ENCODE measurements around the gene UBXN2A. TPM values are rescaled to one million over a fixed set of nuclear protein-coding genes. Genes with fewer than 3 reads are reported as not detected.

UBXN2A gene
- total and polyA plus RNA-seq, 2 of the 8 experiments (the other 6 are each of a cell fraction or from before 2014, with no cell fraction given), result 3.6 to 20.4 TPM

GRCh38 chr2:24021122-24021998, 81.1 kb downstream of the UBXN2A start:
- peak in 2 of 3 experiments; percentile 85 to 93; a peak in 3 of 4 replicates for TF ChIP-seq CTCF (IDR thresholded peaks at IDR 0.05; ENCODE audit: control extremely low read depth in 1 of 3, insufficient read depth in 1 of 3, low read depth in 1 of 3, low read length in 3 of 3)
- peak in 1 of 2 experiments; percentile 18; a peak in 1 of 3 replicates for TF ChIP-seq POLR2A (IDR thresholded peaks at IDR 0.05; ENCODE audit: control extremely low read depth in 1 of 2, low read depth in 2 of 2, low read length in 2 of 2)
- peak; percentile 93 to 95 for TF ChIP-seq RAD21 (IDR thresholded peaks at IDR 0.05 in 1 of 2, conservative IDR thresholded peaks at IDR 0.05 in 1 of 2; ENCODE audit: low read depth in 2 of 2, low read length in 2 of 2)
- TF ChIP-seq MAX (IDR thresholded peaks at IDR 0.05), result peak; percentile 48; the same call in 1 of the 2 replicates
- no peak for TF ChIP-seq POU5F1 (IDR thresholded peaks at IDR 0.05; ENCODE audit: low read depth, low read length)
- Histone ChIP-seq H3K79me2 (ENCODE audit: control insufficient read depth in 1 of 2, insufficient read depth in 2 of 2, low read length in 2 of 2) (peaks cover 0 to 5% of the 10 kb centered on the region in 2 experiments; a peak in 1 of 4 replicates), H3K23me2 (ENCODE audit: low read depth, low read length) (no peaks in the 10 kb centered on the region), H2AK5ac (ENCODE audit: low read depth, low read length) (no peak overlapping the region), H2BK15ac (ENCODE audit: low read length) (peak overlapping the region; percentile 46; the same call in 1 of the 2 replicates), H3K4me2 (ENCODE audit: insufficient read depth in 1 of 2, low read depth in 2 of 2, low read length in 2 of 2) (no peak overlapping the region), H3K4me1 (replicated peaks in 1 of 4; ENCODE audit: control insufficient read depth in 3 of 4, insufficient read depth in 4 of 4, low read length in 3 of 4) (peaks cover 11 to 38% (median 18%) of the 10 kb centered on the region in 4 experiments), H3K4ac (replicated peaks; ENCODE audit: insufficient read length, low read depth, low read length) (no peak overlapping the region), H3K18ac (ENCODE audit: extremely low read depth, low read length) (peak overlapping the region; percentile 48; the same call in 1 of the 2 replicates), H3K9ac (replicated peaks in 1 of 4; ENCODE audit: extremely low read depth in 1 of 4, low read depth in 3 of 4, low read length in 3 of 4) (no peak overlapping the region), H3K36me3 (ENCODE audit: control insufficient read depth in 2 of 4, insufficient read depth in 4 of 4, low read length in 3 of 4) (peaks cover 0 to 14% (median 3%) of the 10 kb centered on the region in 4 experiments; a peak in 3 of 8 replicates), H3K27ac (ENCODE audit: low read depth, low read length) (no peak overlapping the region), H4K20me1 (replicated peaks in 1 of 2; ENCODE audit: control insufficient read depth in 1 of 2, insufficient read depth in 2 of 2, low read length in 2 of 2) (no peaks in the 10 kb centered on the region), H2BK120ac (replicated peaks; ENCODE audit: low read depth, low read length) (no peak overlapping the region), H2AFZ (ENCODE audit: low read length) (no peak overlapping the region), H4K91ac (replicated peaks; ENCODE audit: insufficient read length, low read length) (no peak overlapping the region), H2BK20ac (ENCODE audit: low read length) (0 out of 2 replicates have a peak overlapping the region, but pooled peaks have one; percentile 37), H3K4me3 (ENCODE audit: extremely low read depth in 1 of 4, insufficient read depth in 2 of 4, low read depth in 3 of 4, low read length in 4 of 4) (no peak overlapping the region), H4K5ac (ENCODE audit: insufficient read length, low read depth, low read length) (no peak overlapping the region), H3K14ac (ENCODE audit: insufficient read length) (no peak overlapping the region), H3K27me3 (replicated peaks in 1 of 4; ENCODE audit: control insufficient read depth in 3 of 4, extremely low read depth in 1 of 4, insufficient read depth in 3 of 4, low read length in 3 of 4) (no peaks in the 10 kb centered on the region), H2BK12ac (ENCODE audit: low read depth, low read length) (peak overlapping the region; percentile 44; the same call in 1 of the 2 replicates), H3K9me3 (ENCODE audit: insufficient read depth in 2 of 2, low read depth in 1 of 2, low read length in 1 of 2) (no peaks in the 10 kb centered on the region), H3K79me1 (ENCODE audit: low read depth, low read length) (peaks cover 6% of the 10 kb centered on the region; the same call in 1 of the 2 replicates), H3K23ac (ENCODE audit: insufficient read length) (no peak overlapping the region), H4K8ac (ENCODE audit: extremely low read depth, insufficient read depth, low read length) (0 out of 2 replicates have a peak overlapping the region, but pooled peaks have one; percentile 22), H2BK5ac (ENCODE audit: low read depth, low read length) (peak overlapping the region; percentile 67), H3K56ac (replicated peaks; ENCODE audit: insufficient read length, low read depth, low read length) (no peak overlapping the region)
- DNase-seq (ENCODE audit: low read depth in 1 of 2, low spot score in 2 of 2) (peak; percentile 43 to 83), FAIRE-seq (no peak)
- POLR2A ChIA-PET (ENCODE audit: partially characterized antibody), result interaction anchor here (1.1 to 2.1 kb wide), 5 partner anchors 12 to 95 kb away, joined by 3 to 8 read pairs (median 4); partner anchors contain the start of gene ATAD2B
- WGBS, 2 experiments (ENCODE audit: extremely low coverage in 1 of 2, insufficient coverage in 1 of 2, insufficient read length in 1 of 2, insufficient replicate concordance in 2 of 2, low coverage in 1 of 2, low lambda C conversion rate in 2 of 2, missing lambda C conversion rate in 1 of 2), result 78% methylated on average over 19 of the region's 19 CpGs; no CpG with 5 or more reads in 1 of the 2 experiments
- CTCF ChIA-PET (ENCODE audit: partially characterized antibody), result interaction anchor here (0.5 to 3.4 kb wide), 19 partner anchors 9 to 197 kb away, joined by 3 to 31 read pairs (median 4); partner anchors contain the start of genes MFSD2B and TP53I3

All from H1 (cell line).